ENCODE results near the gene TLK1. TPM values are rescaled to one million over a fixed set of nuclear protein-coding genes. Genes with fewer than 3 reads are reported as not detected.

The TLK1 gene
- total RNA-seq, 2 experiments from 2014 or later = 29.7 to 150 TPM

DNA sequence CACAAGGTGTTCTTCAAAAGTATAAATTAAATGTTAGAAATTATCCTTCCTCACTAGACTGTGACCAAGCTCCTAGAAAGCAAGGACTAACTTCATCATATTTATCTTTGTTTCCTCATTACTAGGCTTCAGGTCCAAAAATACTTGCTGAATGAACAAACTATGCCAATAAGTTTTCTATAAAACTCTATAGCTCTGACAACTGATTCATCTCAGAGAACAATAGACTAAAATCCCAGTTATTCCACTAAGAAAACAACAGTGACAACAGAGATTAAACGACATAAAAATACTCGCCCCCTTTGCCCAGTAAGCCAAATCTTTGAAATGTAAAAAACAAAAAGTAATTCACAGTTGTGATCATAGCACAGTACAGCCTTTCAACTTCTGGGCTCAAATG lies 13.6 kb downstream of the TLK1 start:
- intact Hi-C loops (cut with micrococcal nuclease; ENCODE audit: unreplicated experiment) = no loop called here
- no TSS peak for BruUV-seq (replicated peaks)
- H3K36me3 ChIP-seq (ENCODE audit: insufficient read depth, low read length) = peaks cover 55% of the 10 kb centered on the region
- H3K9me2 ChIP-seq (ENCODE audit: insufficient read depth, low read length) = no peaks in the 10 kb centered on the region
- H4K20me1 ChIP-seq (ENCODE audit: insufficient read depth, low read length) = peaks cover 32% of the 10 kb centered on the region
- TF ChIP-seq, protein P1, sequence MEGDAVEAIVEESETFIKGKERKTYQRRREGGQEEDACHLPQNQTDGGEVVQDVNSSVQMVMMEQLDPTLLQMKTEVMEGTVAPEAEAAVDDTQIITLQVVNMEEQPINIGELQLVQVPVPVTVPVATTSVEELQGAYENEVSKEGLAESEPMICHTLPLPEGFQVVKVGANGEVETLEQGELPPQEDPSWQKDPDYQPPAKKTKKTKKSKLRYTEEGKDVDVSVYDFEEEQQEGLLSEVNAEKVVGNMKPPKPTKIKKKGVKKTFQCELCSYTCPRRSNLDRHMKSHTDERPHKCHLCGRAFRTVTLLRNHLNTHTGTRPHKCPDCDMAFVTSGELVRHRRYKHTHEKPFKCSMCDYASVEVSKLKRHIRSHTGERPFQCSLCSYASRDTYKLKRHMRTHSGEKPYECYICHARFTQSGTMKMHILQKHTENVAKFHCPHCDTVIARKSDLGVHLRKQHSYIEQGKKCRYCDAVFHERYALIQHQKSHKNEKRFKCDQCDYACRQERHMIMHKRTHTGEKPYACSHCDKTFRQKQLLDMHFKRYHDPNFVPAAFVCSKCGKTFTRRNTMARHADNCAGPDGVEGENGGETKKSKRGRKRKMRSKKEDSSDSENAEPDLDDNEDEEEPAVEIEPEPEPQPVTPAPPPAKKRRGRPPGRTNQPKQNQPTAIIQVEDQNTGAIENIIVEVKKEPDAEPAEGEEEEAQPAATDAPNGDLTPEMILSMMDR (conservative IDR thresholded peaks at IDR 0.05; ENCODE audit: low read length) = no peak
- no peak for TF ChIP-seq EZH2phosphoT487 (IDR thresholded peaks at IDR 0.05; ENCODE audit: borderline replicate concordance, low read depth, low read length)
- peaks cover 100% of the 10 kb centered on the region for H3K79me2 ChIP-seq (ENCODE audit: insufficient read depth, low read depth, low read length)
- H3K4me1 ChIP-seq (ENCODE audit: insufficient read depth, low read length, poor library complexity, severe bottlenecking) = peaks cover 32% of the 10 kb centered on the region
- H3K4me2 ChIP-seq (ENCODE audit: low read length) = peak overlapping the region; percentile 33
- no peak for DNase-seq (ENCODE audit: low spot score)
- CTCF ChIA-PET (ENCODE audit: unreplicated experiment) = no interaction called here
- H2AFZ ChIP-seq (ENCODE audit: low read length) = no peak overlapping the region
- POLR2A ChIA-PET = interaction anchor here (0.7 to 3.3 kb wide), 8 partner anchors 8 to 187 kb away, joined by 3 to 26 read pairs (median 4); no protein-coding TSS in a partner anchor
- H3K27ac ChIP-seq (ENCODE audit: low read depth, low read length, poor library complexity, severe bottlenecking) = peak overlapping the region; percentile 20
- H3K9me3 ChIP-seq (ENCODE audit: low read length) = no peaks in the 10 kb centered on the region; the same call in 1 of the 2 replicates
- H3K4me3 ChIP-seq (ENCODE audit: low read depth, low read length, poor library complexity, severe bottlenecking) = no peak overlapping the region

DNA sequence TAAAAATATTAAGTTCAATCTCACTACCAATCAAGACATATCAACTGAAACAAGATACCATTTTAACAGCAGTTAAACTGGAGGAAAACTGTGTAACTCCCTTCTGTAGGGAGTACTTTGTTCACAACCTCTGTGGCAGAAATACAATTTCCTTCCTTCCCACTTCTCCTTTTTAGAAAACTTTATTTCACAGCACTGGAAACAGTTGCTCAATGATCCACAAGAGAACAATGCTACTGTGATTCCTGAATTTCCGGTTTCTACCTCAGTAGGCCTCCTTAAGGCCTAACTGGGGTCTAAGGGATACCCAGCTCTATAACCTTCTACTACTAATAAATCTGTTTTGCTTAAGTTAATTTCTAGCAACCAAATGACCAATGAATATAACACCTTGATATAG lies 14.1 kb downstream of the TLK1 start:
- Histone ChIP-seq H3K4me2 (ENCODE audit: low read length) (peak overlapping the region; percentile 33), H2AFZ (ENCODE audit: low read length) (no peak overlapping the region), H3K4me3 (ENCODE audit: low read depth, low read length, poor library complexity, severe bottlenecking) (no peak overlapping the region), H3K79me2 (ENCODE audit: insufficient read depth, low read depth, low read length) (peaks cover 100% of the 10 kb centered on the region), H3K36me3 (ENCODE audit: insufficient read depth, low read length) (peaks cover 51% of the 10 kb centered on the region), H4K20me1 (ENCODE audit: insufficient read depth, low read length) (peaks cover 35% of the 10 kb centered on the region), H3K9me2 (ENCODE audit: insufficient read depth, low read length) (no peaks in the 10 kb centered on the region), H3K4me1 (ENCODE audit: insufficient read depth, low read length, poor library complexity, severe bottlenecking) (peaks cover 36% of the 10 kb centered on the region), H3K27ac (ENCODE audit: low read depth, low read length, poor library complexity, severe bottlenecking) (peak overlapping the region; percentile 20), H3K9me3 (ENCODE audit: low read length) (no peaks in the 10 kb centered on the region; the same call in 1 of the 2 replicates)
- CTCF ChIA-PET (ENCODE audit: unreplicated experiment) = no interaction called here
- BruUV-seq (replicated peaks) = TSS peak; percentile 11
- TF ChIP-seq, protein P1 (conservative IDR thresholded peaks at IDR 0.05; ENCODE audit: low read length) = no peak
- POLR2A ChIA-PET = interaction anchor here (0.7 to 3.3 kb wide), 6 partner anchors 8 to 188 kb away, joined by 3 to 26 read pairs (median 4); no protein-coding TSS in a partner anchor
- peak; percentile 33 for DNase-seq (ENCODE audit: low spot score)
- intact Hi-C loops (cut with micrococcal nuclease; ENCODE audit: unreplicated experiment) = no loop called here

DNA sequence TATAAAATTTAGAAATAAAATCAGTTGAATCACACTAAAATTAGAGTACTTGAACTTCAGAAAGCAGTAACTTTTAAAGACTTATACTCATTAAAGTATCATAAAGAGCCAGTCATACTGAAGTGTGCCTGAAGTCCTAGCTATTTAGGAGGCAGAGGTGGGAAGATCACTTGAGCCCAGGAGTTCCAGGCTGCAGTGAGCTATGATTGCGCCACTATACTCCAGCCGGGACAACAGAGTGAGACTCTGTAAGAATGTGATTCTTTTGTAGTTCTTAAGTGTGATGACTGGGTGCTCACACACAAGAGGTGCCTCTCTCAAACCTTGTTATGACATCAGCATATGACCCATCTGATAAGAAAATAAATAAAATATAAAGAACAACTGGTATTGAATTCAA lies 14.6 kb downstream of the TLK1 start:
- H3K4me3 ChIP-seq (ENCODE audit: low read depth, low read length, poor library complexity, severe bottlenecking) = no peak overlapping the region

More for the DNA sequence above, 14.6 kb downstream of the TLK1 start:
- Histone ChIP-seq H3K27ac (ENCODE audit: low read depth, low read length, poor library complexity, severe bottlenecking) (no peak overlapping the region), H4K20me1 (ENCODE audit: insufficient read depth, low read length) (peaks cover 40% of the 10 kb centered on the region), H3K79me2 (ENCODE audit: insufficient read depth, low read depth, low read length) (peaks cover 100% of the 10 kb centered on the region), H3K36me3 (ENCODE audit: insufficient read depth, low read length) (peaks cover 47% of the 10 kb centered on the region), H3K9me3 (ENCODE audit: low read length) (no peaks in the 10 kb centered on the region), H3K4me2 (ENCODE audit: low read length) (no peak overlapping the region), H3K9me2 (ENCODE audit: insufficient read depth, low read length) (no peaks in the 10 kb centered on the region), H3K4me1 (ENCODE audit: insufficient read depth, low read length, poor library complexity, severe bottlenecking) (peaks cover 37% of the 10 kb centered on the region), H2AFZ (ENCODE audit: low read length) (no peak overlapping the region)
- intact Hi-C loops (cut with micrococcal nuclease; ENCODE audit: unreplicated experiment) = no loop called here
- ChIA-PET POLR2A (interaction anchor here (1.1 to 3.3 kb wide), 3 partner anchors 8 to 12 kb away, joined by 4 to 26 read pairs (median 4); no protein-coding TSS in a partner anchor), CTCF (ENCODE audit: unreplicated experiment) (no interaction called here)
- no peak for TF ChIP-seq EZH2phosphoT487 (IDR thresholded peaks at IDR 0.05; ENCODE audit: borderline replicate concordance, low read depth, low read length)
- TF ChIP-seq, protein P1 (conservative IDR thresholded peaks at IDR 0.05; ENCODE audit: low read length) = no peak
- BruUV-seq (replicated peaks) = no TSS peak
- DNase-seq (ENCODE audit: low spot score) = no peak
